ENCODE data around the gene PCSK1N.

Gene PCSK1N

GRCh38 chrX:48789366-48790220, 45.8 kb downstream of the PCSK1N start:
- no peak for DNase-seq

GRCh38 chrX:48787505-48788443, 47.6 kb downstream of the PCSK1N start:
- no peak for DNase-seq

- DNase-seq, result no peak
Measured at GRCh38 chrX:48786825-48787504, 48.4 kb downstream of the PCSK1N start.

GRCh38 chrX:48786341-48786800, 49.0 kb downstream of the PCSK1N start, which contains the start of gene GATA1:
TSS of gene GATA1 (plus strand) at chrX:48786590. CDS start at chrX:48791110, 4,520 bp downstream.
- DNase-seq, result no peak

GRCh38 chrX:48785540-48786214, 49.7 kb downstream of the PCSK1N start:
- no peak for DNase-seq

- no peak for DNase-seq
Measured at GRCh38 chrX:48785186-48785539, 50.2 kb downstream of the PCSK1N start.

GRCh38 chrX:48784726-48785125, 50.7 kb downstream of the PCSK1N start:
- DNase-seq, result no peak

GRCh38 chrX:48782795-48783194, 52.6 kb downstream of the PCSK1N start:
- DNase-seq, result no peak

GRCh38 chrX:48782216-48782615, 53.2 kb downstream of the PCSK1N start:
- DNase-seq, result no peak

- no peak for DNase-seq
Measured at GRCh38 chrX:48781705-48782104, 53.7 kb downstream of the PCSK1N start.
